Transverse colon (tissue), 4 donors: Measurements from ENCODE around the gene ATE1. TPM values are rescaled to one million over a fixed set of nuclear protein-coding genes. Genes with fewer than 3 reads are reported as not detected.
"Not testable (repeated sequence)": the region's sequence is repeated elsewhere in the genome, so short reads cannot be mapped to it uniquely, and the experiment has no call there.

Experiments
- DNase-seq: peaks from one replicate; pipeline ENCODE4 v3.0.0-alpha.2; 2019
- H3K27ac ChIP-seq, 4 donors: fragments of 200-600 bp; sonication (generic); 2 replicates each; pipeline ENCODE4 v1.5.1; 2016 to 2018; ENCODE audit warnings: inconsistent platforms in 4 of 4
- H3K27me3 ChIP-seq: fragments of 200-600 bp; sonication (generic); 2 replicates; pipeline ENCODE4 v1.5.1; 2017; ENCODE audit warnings: inconsistent platforms
- H3K36me3 ChIP-seq, 4 donors: fragments of 200-600 bp; sonication (generic); 2 replicates each; pipeline ENCODE4 v1.5.1; 2017 to 2019; ENCODE audit warnings: inconsistent platforms in 4 of 4
- H3K4me1 ChIP-seq, 4 donors: fragments of 200-600 bp; sonication (generic); 2 replicates each; pipeline ENCODE4 v1.5.1; 2017 to 2020; ENCODE audit warnings: inconsistent platforms in 4 of 4
- H3K4me3 ChIP-seq, 4 donors: fragments of 200-600 bp; sonication (generic); 1 replicate in 1 of 4; 2 replicates in 3 of 4; pipeline versions ENCODE4 v1.5.1 to v1.6.1; 2017 to 2019; ENCODE audit warnings: inconsistent platforms in 4 of 4
- H3K9me3 ChIP-seq, 2 donors: fragments of 200-600 bp; sonication (generic); 2 replicates each; pipeline ENCODE4 v1.5.1; 2017 to 2019; ENCODE audit warnings: inconsistent platforms in 2 of 2
- EP300 ChIP-seq: sonication (generic); formaldehyde crosslinking; IDR thresholded peaks from one replicate; pipeline ENCODE4 v1.6.1; 2017; ENCODE audit warnings: antibody characterized with exemption, low read depth
- POLR2A ChIP-seq: fragments of 450-650 bp; IDR thresholded peaks from one replicate; pipeline ENCODE4 v1.6.1; 2016; ENCODE audit warnings: antibody characterized with exemption, mild to moderate bottlenecking, moderate library complexity
- POLR2AphosphoS5 ChIP-seq, 3 donors: sonication (generic); formaldehyde crosslinking; IDR thresholded peaks; one replicate each; pipeline ENCODE4 v1.6.1; 2016; ENCODE audit warnings: antibody characterized with exemption in 3 of 3
- WGBS, 2 donors: methylation state at CpG; one replicate each; pipeline ENCODE4 v1.1.5; 2018; ENCODE audit warnings: low coverage in 1 of 2; 5-methylcytosine and 5-hydroxymethylcytosine counted together
- in situ Hi-C, 4 donors: fragments of 200-750 bp; cut with MboI; loops; one replicate each; pipeline versions ENCODE4 v1.15.0 to v1.15.1; 2017; ENCODE audit warnings: low sequenced_read_pairs in 3 of 4, low pct_ligation_motif_present in 1 of 4, low pct_unique_long_range_greater_than_20kb in 1 of 4
- intact Hi-C: fragments of 100-400 bp; cut with DNase I; formaldehyde crosslinking; loops from one replicate; pipeline ENCODE4 v1.15.1; 2023; ENCODE audit warnings: low total_unique reads
- total RNA-seq, 4 donors: library from RNA; depleted of rRNA; stranded (reverse); fragments of >200 nt; gene quantifications; one replicate each; pipeline ENCODE4 v1.1.0, GENCODE V29; 2016
- TF ChIP-seq, protein P1 (sequence below), 5 experiments: fragments of 200-600 bp in 3 of 5; fragments of 450-650 bp in 2 of 5; sonication (generic) in 3 of 5; IDR thresholded peaks; 1 replicate in 2 of 5; 2 replicates in 3 of 5; pipeline ENCODE4 v1.5.1; 2016 to 2017; ENCODE audit warnings: antibody characterized with exemption in 5 of 5, inconsistent platforms in 3 of 5, mild to moderate bottlenecking in 2 of 5, moderate library complexity in 1 of 5

ATE1 gene
- total RNA-seq, 4 donors from 2014 or later = 25.3 to 1,446 (median 31.4) TPM

DNA sequence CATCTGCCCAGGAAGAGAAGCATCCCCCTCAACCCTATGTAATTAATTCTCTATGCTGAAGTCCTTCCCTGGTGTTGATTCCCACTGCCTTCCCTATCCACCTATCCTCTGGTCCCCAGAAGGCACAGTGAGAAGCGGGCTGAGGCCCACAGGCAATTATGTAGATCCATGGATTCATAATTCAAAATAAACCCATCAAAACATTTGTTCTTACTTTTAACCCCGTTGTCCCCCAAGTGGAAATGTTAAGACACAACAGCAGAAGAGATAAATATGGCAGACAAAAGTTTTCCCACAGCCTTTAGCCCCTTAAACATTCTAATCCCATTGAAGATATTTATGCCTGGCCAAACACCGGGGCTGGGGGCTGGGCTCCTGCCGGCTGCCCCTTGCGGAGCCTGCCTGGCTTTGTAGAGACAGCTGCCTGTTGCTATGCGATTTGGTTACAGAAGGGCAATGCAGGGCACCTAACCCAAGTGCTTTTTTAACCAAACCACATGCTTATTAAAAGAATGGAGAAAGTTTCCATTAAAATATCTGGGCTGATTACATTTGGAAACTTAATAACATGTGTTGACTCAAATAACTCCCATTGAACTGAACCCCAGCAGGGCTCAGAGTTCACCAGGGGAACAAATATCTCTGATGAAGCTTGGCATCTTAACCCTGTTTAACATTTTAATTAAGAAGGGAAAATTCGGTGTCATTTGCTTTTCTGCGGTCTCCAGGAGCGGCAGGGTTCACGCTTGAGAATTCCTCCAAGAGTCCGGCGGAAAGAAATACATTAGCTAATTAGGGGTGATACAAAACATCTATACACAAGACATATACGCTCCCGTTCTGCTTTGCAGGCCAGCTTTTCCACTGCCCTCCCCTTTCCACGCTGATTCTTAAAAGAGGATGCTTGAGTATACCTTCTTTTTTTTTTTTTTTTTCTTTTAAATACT, 218.8 kb downstream of the ATE1 start:
- H3K27ac ChIP-seq = no peak overlapping the region
- in situ Hi-C loops = no loop called here
- no peak for DNase-seq
- H3K36me3 ChIP-seq = no peaks in the 10 kb centered on the region
- H3K27me3 ChIP-seq = peaks cover 6% of the 10 kb centered on the region
- TF ChIP-seq POLR2AphosphoS5 (IDR thresholded peaks at IDR 0.05) (no peak), EP300 (no peak), POLR2A (no peak)
- TF ChIP-seq, protein P1, sequence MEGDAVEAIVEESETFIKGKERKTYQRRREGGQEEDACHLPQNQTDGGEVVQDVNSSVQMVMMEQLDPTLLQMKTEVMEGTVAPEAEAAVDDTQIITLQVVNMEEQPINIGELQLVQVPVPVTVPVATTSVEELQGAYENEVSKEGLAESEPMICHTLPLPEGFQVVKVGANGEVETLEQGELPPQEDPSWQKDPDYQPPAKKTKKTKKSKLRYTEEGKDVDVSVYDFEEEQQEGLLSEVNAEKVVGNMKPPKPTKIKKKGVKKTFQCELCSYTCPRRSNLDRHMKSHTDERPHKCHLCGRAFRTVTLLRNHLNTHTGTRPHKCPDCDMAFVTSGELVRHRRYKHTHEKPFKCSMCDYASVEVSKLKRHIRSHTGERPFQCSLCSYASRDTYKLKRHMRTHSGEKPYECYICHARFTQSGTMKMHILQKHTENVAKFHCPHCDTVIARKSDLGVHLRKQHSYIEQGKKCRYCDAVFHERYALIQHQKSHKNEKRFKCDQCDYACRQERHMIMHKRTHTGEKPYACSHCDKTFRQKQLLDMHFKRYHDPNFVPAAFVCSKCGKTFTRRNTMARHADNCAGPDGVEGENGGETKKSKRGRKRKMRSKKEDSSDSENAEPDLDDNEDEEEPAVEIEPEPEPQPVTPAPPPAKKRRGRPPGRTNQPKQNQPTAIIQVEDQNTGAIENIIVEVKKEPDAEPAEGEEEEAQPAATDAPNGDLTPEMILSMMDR (IDR thresholded peaks at IDR 0.05) = no peak
- H3K4me3 ChIP-seq = no peak overlapping the region
- 78 to 81% methylated on average over 11 to 15 of the region's 15 CpGs for WGBS, 2 donors
- H3K9me3 ChIP-seq = no peaks in the 10 kb centered on the region
- H3K4me1 ChIP-seq = no peaks in the 10 kb centered on the region
- intact Hi-C loops = no loop called here

GRCh38 chr10:121702351-121703320, 225.2 kb downstream of the ATE1 start:
- Histone ChIP-seq H3K27me3 (no peaks in the 10 kb centered on the region), H3K4me3 (no peak overlapping the region), H3K27ac (no peak overlapping the region), H3K36me3 (no peaks in the 10 kb centered on the region), H3K4me1 (no peaks in the 10 kb centered on the region), H3K9me3 (peaks cover 0 to 3% of the 10 kb centered on the region in 2 donors)
- no peak for DNase-seq
- TF ChIP-seq EP300 = no peak
- TF ChIP-seq POLR2A = no peak
- TF ChIP-seq, protein P1 (IDR thresholded peaks at IDR 0.05) = no peak
- TF ChIP-seq POLR2AphosphoS5 (IDR thresholded peaks at IDR 0.05) = no peak
- intact Hi-C loops (no loop called here), in situ Hi-C loops (no loop called here)
- 48 to 57% methylated on average over 7 to 13 of the region's 13 CpGs for WGBS, 2 donors

- peaks cover 0 to 3% of the 10 kb centered on the region in 2 donors for H3K9me3 ChIP-seq
- TF ChIP-seq POLR2AphosphoS5 (IDR thresholded peaks at IDR 0.05) = no peak
- TF ChIP-seq POLR2A = no peak
- TF ChIP-seq, protein P1 (IDR thresholded peaks at IDR 0.05) = no peak
- no peak for TF ChIP-seq EP300
- DNase-seq = no peak
- H3K4me3 ChIP-seq = no peak overlapping the region
- intact Hi-C loops (no loop called here), in situ Hi-C loops (no loop called here)
- no peaks in the 10 kb centered on the region for H3K4me1 ChIP-seq
- H3K36me3 ChIP-seq = no peaks in the 10 kb centered on the region
- WGBS, 2 donors = 66 to 70% methylated on average over 1 of the region's 1 CpG
- no peak overlapping the region for H3K27ac ChIP-seq
- no peaks in the 10 kb centered on the region for H3K27me3 ChIP-seq
These were observed 227.4 kb downstream of the ATE1 start for GRCh38 chr10:121700416-121700815.

- H3K27ac ChIP-seq, H3K4me3 ChIP-seq, H3K4me1 ChIP-seq, intact Hi-C loops, in situ Hi-C loops, H3K36me3 ChIP-seq, DNase-seq, H3K27me3 ChIP-seq, H3K9me3 ChIP-seq: not testable (repeated sequence)
- WGBS, 2 donors = 85% methylated on average over 3 of the region's 3 CpGs
These were observed 228.1 kb downstream of the ATE1 start for GRCh38 chr10:121699703-121700102.
